Activated T-cell treated with anti-CD3 and anti-CD28 coated beads for 4 hours (primary cell): ENCODE results near the gene TAAR9.
A peak's percentile ranks its signal among the peaks of the same experiment; 100 is the strongest.
"Not testable (repeated sequence)": the region's sequence is repeated elsewhere in the genome, so short reads cannot be mapped to it uniquely, and the experiment has no call there.

Source experiments
- DNase-seq: peaks from one replicate; pipeline ENCODE4 v3.0.0-alpha.2; 2020

The TAAR9 gene

GRCh38 chr6:132515386-132515785 is 22.7 kb upstream of the TAAR9 start:
- no peak for DNase-seq

GRCh38 chr6:132520953-132521352 is 17.1 kb upstream of the TAAR9 start:
- no peak for DNase-seq

- no peak for DNase-seq
Measured at GRCh38 chr6:132524646-132525045, 13.4 kb upstream of the TAAR9 start.

GRCh38 chr6:132525866-132526265 is 12.2 kb upstream of the TAAR9 start:
- no peak for DNase-seq

GRCh38 chr6:132526461-132526860 is 11.6 kb upstream of the TAAR9 start:
- DNase-seq, result no peak

GRCh38 chr6:132527791-132528190 is 10.3 kb upstream of the TAAR9 start:
- no peak for DNase-seq

GRCh38 chr6:132530293-132530974 is 7.6 kb upstream of the TAAR9 start:
- DNase-seq, result peak; percentile 65

- DNase-seq, result not testable (repeated sequence)
Measured at GRCh38 chr6:132534546-132534945, 3.5 kb upstream of the TAAR9 start.

GRCh38 chr6:132537145-132537544 is 932 bp upstream of the TAAR9 start:
- no peak for DNase-seq

- no peak for DNase-seq
Measured at GRCh38 chr6:132544826-132545225, 6.7 kb downstream of the TAAR9 start.

- DNase-seq, result no peak
Measured at GRCh38 chr6:132548746-132549463, 10.8 kb downstream of the TAAR9 start.

GRCh38 chr6:132551214-132551613 is 13.1 kb downstream of the TAAR9 start:
- DNase-seq, result no peak

- DNase-seq, result no peak
Measured at GRCh38 chr6:132552372-132552771, 14.3 kb downstream of the TAAR9 start, which contains the start of gene TAAR8. Gene TAAR8, plus strand, starts transcription at chr6:132552672. Its CDS starts 21 bp downstream, at chr6:132552693.

GRCh38 chr6:132560087-132560486 is 22.0 kb downstream of the TAAR9 start:
- not testable (repeated sequence) for DNase-seq

GRCh38 chr6:132566404-132566803 is 28.3 kb downstream of the TAAR9 start:
- no peak for DNase-seq

- DNase-seq, result no peak
Measured at GRCh38 chr6:132567566-132567965, 29.5 kb downstream of the TAAR9 start.

GRCh38 chr6:132568611-132569010 is 30.5 kb downstream of the TAAR9 start:
- no peak for DNase-seq

GRCh38 chr6:132569170-132569569 is 31.1 kb downstream of the TAAR9 start:
- no peak for DNase-seq

GRCh38 chr6:132570221-132570777 is 32.2 kb downstream of the TAAR9 start, which contains the start of gene TAAR6:
Gene TAAR6, plus strand, starts transcription at chr6:132570322. Its CDS starts 0 bp downstream, at chr6:132570322.
- no peak for DNase-seq

- no peak for DNase-seq
Measured at GRCh38 chr6:132571774-132572173, 33.7 kb downstream of the TAAR9 start.

GRCh38 chr6:132584698-132585097 is 46.6 kb downstream of the TAAR9 start:
- no peak for DNase-seq

- DNase-seq, result no peak
Measured at GRCh38 chr6:132587424-132587823, 49.3 kb downstream of the TAAR9 start.
